GM12878 (cell line): ENCODE results near the gene TTLL10.

ENCODE experiments used
- ATF3 ChIP-seq: IDR thresholded peaks from 2 replicates; pipeline ENCODE4 v1.6.1; 2011; ENCODE audit warnings: low read depth, mild to moderate bottlenecking, low read length, moderate library complexity, borderline replicate concordance; ENCODE audit errors: extremely low read depth
- POLR2AphosphoS5 ChIP-seq: IDR thresholded peaks from 2 replicates; pipeline ENCODE4 v1.6.1; 2011; ENCODE audit warnings: mild to moderate bottlenecking, low read length, inconsistent platforms
- SIN3A ChIP-seq: IDR thresholded peaks from 2 replicates; pipeline ENCODE4 v1.6.1; 2012; ENCODE audit warnings: low read depth, low read length, improper control_type of control experiment
- ZBTB33 ChIP-seq: fragments of 450-650 bp; IDR thresholded peaks from 2 replicates; pipeline ENCODE4 v1.6.1; 2017; ENCODE audit warnings: mild to moderate bottlenecking
- TF ChIP-seq, protein P1 (sequence below), 3 experiments: IDR thresholded peaks in 2 of 3; conservative IDR thresholded peaks in 1 of 3; 2 replicates each; pipeline ENCODE4 v1.5.1; 2011; ENCODE audit warnings: low read depth in 3 of 3, low read length in 3 of 3, mild to moderate bottlenecking in 3 of 3, control low read depth in 2 of 3, moderate library complexity in 2 of 3, inconsistent platforms in 1 of 3, mixed read lengths in 1 of 3; ENCODE audit not compliant: control insufficient read depth in 2 of 3, insufficient read depth in 1 of 3; ENCODE audit errors: extremely low read depth in 1 of 3
- TF ChIP-seq, protein P2 (sequence below): IDR thresholded peaks from 2 replicates; pipeline ENCODE4 v1.6.1; 2012; ENCODE audit warnings: low read depth, low read length, improper control_type of control experiment

- TF ChIP-seq ATF3: no peak
- TF ChIP-seq, protein P1, sequence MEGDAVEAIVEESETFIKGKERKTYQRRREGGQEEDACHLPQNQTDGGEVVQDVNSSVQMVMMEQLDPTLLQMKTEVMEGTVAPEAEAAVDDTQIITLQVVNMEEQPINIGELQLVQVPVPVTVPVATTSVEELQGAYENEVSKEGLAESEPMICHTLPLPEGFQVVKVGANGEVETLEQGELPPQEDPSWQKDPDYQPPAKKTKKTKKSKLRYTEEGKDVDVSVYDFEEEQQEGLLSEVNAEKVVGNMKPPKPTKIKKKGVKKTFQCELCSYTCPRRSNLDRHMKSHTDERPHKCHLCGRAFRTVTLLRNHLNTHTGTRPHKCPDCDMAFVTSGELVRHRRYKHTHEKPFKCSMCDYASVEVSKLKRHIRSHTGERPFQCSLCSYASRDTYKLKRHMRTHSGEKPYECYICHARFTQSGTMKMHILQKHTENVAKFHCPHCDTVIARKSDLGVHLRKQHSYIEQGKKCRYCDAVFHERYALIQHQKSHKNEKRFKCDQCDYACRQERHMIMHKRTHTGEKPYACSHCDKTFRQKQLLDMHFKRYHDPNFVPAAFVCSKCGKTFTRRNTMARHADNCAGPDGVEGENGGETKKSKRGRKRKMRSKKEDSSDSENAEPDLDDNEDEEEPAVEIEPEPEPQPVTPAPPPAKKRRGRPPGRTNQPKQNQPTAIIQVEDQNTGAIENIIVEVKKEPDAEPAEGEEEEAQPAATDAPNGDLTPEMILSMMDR (IDR thresholded peaks at IDR 0.05 in 2 of 3, conservative IDR thresholded peaks at IDR 0.05 in 1 of 3; ENCODE audit: control insufficient read depth in 2 of 3, extremely low read depth in 1 of 3, insufficient read depth in 1 of 3, low read depth in 3 of 3, low read length in 3 of 3): no peak
- TF ChIP-seq SIN3A: no peak
- TF ChIP-seq ZBTB33: no peak
- TF ChIP-seq POLR2AphosphoS5: no peak
- TF ChIP-seq, protein P2, sequence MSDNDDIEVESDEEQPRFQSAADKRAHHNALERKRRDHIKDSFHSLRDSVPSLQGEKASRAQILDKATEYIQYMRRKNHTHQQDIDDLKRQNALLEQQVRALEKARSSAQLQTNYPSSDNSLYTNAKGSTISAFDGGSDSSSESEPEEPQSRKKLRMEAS: no peak
These were observed 65.5 kb downstream of the TTLL10 start for GRCh38 chr1:1239227-1239613.
